ENCODE measurements around the gene ARHGAP32.

Gene ARHGAP32

DNA sequence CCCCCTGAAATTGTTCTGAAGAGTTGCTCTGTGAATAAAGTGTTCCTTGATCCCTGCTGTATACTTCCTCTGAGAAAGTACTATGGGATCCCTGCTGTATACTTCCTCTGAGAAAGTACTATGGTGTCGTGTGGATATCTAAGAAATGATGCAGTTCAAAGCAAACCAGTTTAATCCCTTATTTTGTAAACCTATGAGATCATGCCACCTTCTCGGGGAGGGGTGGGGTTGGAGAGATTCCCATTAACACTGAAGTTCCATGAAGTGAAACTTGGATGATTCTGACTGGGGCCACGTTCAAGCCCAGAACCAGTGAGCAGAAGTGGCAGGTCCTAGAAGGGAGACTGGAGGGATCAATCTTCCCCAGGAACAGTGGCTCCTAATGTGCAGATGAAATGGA lies 236.5 kb downstream of the ARHGAP32 start:
- no peaks in the 10 kb centered on the region for H3K79me1 ChIP-seq (ENCODE audit: low read length)
- no peak overlapping the region for H4K91ac ChIP-seq (ENCODE audit: low read depth, low read length)
- DNase-seq: no peak
- H3K79me2 ChIP-seq (ENCODE audit: control insufficient read depth, insufficient read depth, low read length, poor library complexity): no peaks in the 10 kb centered on the region
- no CpG with 5 or more reads among the region's 3 CpGs for WGBS (ENCODE audit: extremely low coverage, insufficient coverage, insufficient read length)
- no peak overlapping the region for H2AK5ac ChIP-seq (ENCODE audit: low read length)
- no peak overlapping the region for H3K18ac ChIP-seq (ENCODE audit: low read length)
- H2BK5ac ChIP-seq (ENCODE audit: low read depth, low read length, poor library complexity): no peak overlapping the region
- no peak overlapping the region for H3K9ac ChIP-seq (ENCODE audit: low read length)
- H3K4me2 ChIP-seq (ENCODE audit: low read length): no peak overlapping the region
- H3K27me3 ChIP-seq (ENCODE audit: insufficient read depth, low read length): no peaks in the 10 kb centered on the region
- H4K8ac ChIP-seq (ENCODE audit: low read depth, low read length): no peak overlapping the region
- H3K9me3 ChIP-seq (ENCODE audit: insufficient read depth, low read depth, low read length): peaks cover 3% of the 10 kb centered on the region
- H3K4ac ChIP-seq (ENCODE audit: low read depth, low read length): no peak overlapping the region
- no peak overlapping the region for H3K14ac ChIP-seq (ENCODE audit: low read length)
- no peak overlapping the region for H4K12ac ChIP-seq (ENCODE audit: low read depth, low read length)
- no peak overlapping the region for H3K27ac ChIP-seq (ENCODE audit: low read depth, low read length)
- no peak overlapping the region for H2BK120ac ChIP-seq (ENCODE audit: insufficient read depth, low read length, poor library complexity)
- H2AFZ ChIP-seq (ENCODE audit: insufficient read depth, low read length, poor library complexity): no peak overlapping the region
- no peak overlapping the region for H3K23ac ChIP-seq (ENCODE audit: low read length)
- H3K4me3 ChIP-seq (ENCODE audit: low read depth, low read length): no peak overlapping the region
- no peaks in the 10 kb centered on the region for H3K4me1 ChIP-seq (ENCODE audit: control insufficient read depth in 1 of 2, insufficient read depth in 2 of 2, low read length in 2 of 2)
- H3K36me3 ChIP-seq (ENCODE audit: control insufficient read depth in 1 of 2, insufficient read depth in 2 of 2, low read length in 2 of 2): no peaks in the 10 kb centered on the region
- H2BK12ac ChIP-seq (ENCODE audit: low read length): no peak overlapping the region

DNA sequence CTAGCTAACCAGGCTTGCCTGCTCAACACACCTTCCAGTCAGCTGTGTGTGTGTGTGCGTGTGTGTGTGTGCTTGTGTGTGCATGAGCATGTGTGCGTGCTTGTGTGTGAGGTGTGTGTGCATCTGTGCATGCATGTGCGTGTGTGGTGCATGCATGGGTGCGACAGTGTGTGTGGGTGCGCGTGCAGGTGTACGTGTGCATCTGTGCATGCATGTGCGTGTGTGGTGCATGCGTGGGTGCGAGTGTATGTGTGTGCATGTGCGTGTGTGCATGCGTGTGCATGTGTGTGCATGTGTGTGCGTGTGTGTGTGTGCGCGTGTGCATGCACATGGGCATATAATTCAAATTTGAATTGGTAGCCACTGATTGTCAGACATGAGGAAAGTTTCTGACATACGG lies 239.0 kb downstream of the ARHGAP32 start:
- Histone ChIP-seq H4K8ac (ENCODE audit: low read depth, low read length) (no peak overlapping the region), H3K18ac (ENCODE audit: low read length) (no peak overlapping the region), H3K23ac (ENCODE audit: low read length) (peak overlapping the region; percentile 45), H3K79me2 (ENCODE audit: control insufficient read depth, insufficient read depth, low read length, poor library complexity) (no peaks in the 10 kb centered on the region), H2BK12ac (ENCODE audit: low read length) (no peak overlapping the region), H3K36me3 (ENCODE audit: control insufficient read depth in 1 of 2, insufficient read depth in 2 of 2, low read length in 2 of 2) (no peaks in the 10 kb centered on the region), H4K12ac (ENCODE audit: low read depth, low read length) (no peak overlapping the region), H3K4me3 (ENCODE audit: low read depth, low read length) (peak overlapping the region; percentile 45), H3K4me1 (ENCODE audit: control insufficient read depth in 1 of 2, insufficient read depth in 2 of 2, low read length in 2 of 2) (no peaks in the 10 kb centered on the region), H2AK5ac (ENCODE audit: low read length) (no peak overlapping the region), H3K79me1 (ENCODE audit: low read length) (no peaks in the 10 kb centered on the region), H2BK5ac (ENCODE audit: low read depth, low read length, poor library complexity) (no peak overlapping the region), H3K4ac (ENCODE audit: low read depth, low read length) (no peak overlapping the region), H3K27me3 (ENCODE audit: insufficient read depth, low read length) (no peaks in the 10 kb centered on the region), H3K9me3 (ENCODE audit: insufficient read depth, low read depth, low read length) (peaks cover 3% of the 10 kb centered on the region), H3K14ac (ENCODE audit: low read length) (no peak overlapping the region), H3K9ac (ENCODE audit: low read length) (no peak overlapping the region), H2AFZ (ENCODE audit: insufficient read depth, low read length, poor library complexity) (no peak overlapping the region), H2BK120ac (ENCODE audit: insufficient read depth, low read length, poor library complexity) (no peak overlapping the region), H3K4me2 (ENCODE audit: low read length) (no peak overlapping the region), H3K27ac (ENCODE audit: low read depth, low read length) (no peak overlapping the region), H4K91ac (ENCODE audit: low read depth, low read length) (no peak overlapping the region)
- WGBS (ENCODE audit: extremely low coverage, insufficient coverage, insufficient read length): no CpG with 5 or more reads among the region's 16 CpGs
- DNase-seq: no peak

DNA sequence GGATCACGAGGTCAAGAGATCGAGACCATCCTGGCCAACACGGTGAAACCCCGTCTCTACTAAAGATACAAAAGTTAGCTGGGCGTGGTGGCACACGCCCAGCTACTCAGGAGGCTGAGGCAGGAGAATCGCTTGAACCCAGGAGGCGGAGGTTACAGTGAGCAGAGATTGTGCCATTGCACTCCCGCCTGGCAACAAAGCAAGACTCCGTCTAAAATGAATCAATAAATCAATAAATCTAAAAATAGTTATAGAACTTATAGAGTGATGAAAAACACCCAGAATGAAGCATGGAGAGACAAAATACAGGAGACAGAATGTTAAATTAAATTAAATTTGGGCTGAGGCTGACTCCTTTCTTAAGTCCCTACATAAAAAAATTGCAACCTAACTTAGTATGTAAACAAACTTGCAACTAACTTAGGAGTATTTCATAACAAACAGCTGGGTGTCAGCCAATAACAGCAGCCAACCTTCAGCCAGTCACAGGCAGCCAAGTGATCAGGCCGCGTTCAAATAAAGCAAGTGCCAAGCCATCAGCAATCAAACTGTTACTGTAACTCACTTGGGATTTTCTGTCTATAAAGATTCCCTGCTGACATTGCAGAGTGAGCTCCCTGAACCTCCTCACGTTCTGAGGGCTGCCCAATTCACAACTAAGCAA lies 242.2 kb downstream of the ARHGAP32 start:
- WGBS (ENCODE audit: extremely low coverage, insufficient coverage, insufficient read length): no CpG with 5 or more reads among the region's 13 CpGs
- Histone ChIP-seq H4K91ac (ENCODE audit: low read depth, low read length) (no peak overlapping the region), H3K4me3 (ENCODE audit: low read depth, low read length) (no peak overlapping the region), H2AK5ac (ENCODE audit: low read length) (no peak overlapping the region), H3K18ac (ENCODE audit: low read length) (no peak overlapping the region), H3K27me3 (ENCODE audit: insufficient read depth, low read length) (no peaks in the 10 kb centered on the region), H4K12ac (ENCODE audit: low read depth, low read length) (no peak overlapping the region), H3K9me3 (ENCODE audit: insufficient read depth, low read depth, low read length) (peaks cover 3% of the 10 kb centered on the region), H3K79me2 (ENCODE audit: control insufficient read depth, insufficient read depth, low read length, poor library complexity) (no peaks in the 10 kb centered on the region), H3K4me1 (ENCODE audit: control insufficient read depth in 1 of 2, insufficient read depth in 2 of 2, low read length in 2 of 2) (no peaks in the 10 kb centered on the region), H3K36me3 (ENCODE audit: control insufficient read depth in 1 of 2, insufficient read depth in 2 of 2, low read length in 2 of 2) (no peaks in the 10 kb centered on the region), H3K4ac (ENCODE audit: low read depth, low read length) (no peak overlapping the region), H3K4me2 (ENCODE audit: low read length) (no peak overlapping the region), H3K79me1 (ENCODE audit: low read length) (no peaks in the 10 kb centered on the region), H3K14ac (ENCODE audit: low read length) (no peak overlapping the region), H3K27ac (ENCODE audit: low read depth, low read length) (no peak overlapping the region), H2BK120ac (ENCODE audit: insufficient read depth, low read length, poor library complexity) (no peak overlapping the region), H2BK12ac (ENCODE audit: low read length) (no peak overlapping the region), H2AFZ (ENCODE audit: insufficient read depth, low read length, poor library complexity) (no peak overlapping the region), H4K8ac (ENCODE audit: low read depth, low read length) (no peak overlapping the region), H3K23ac (ENCODE audit: low read length) (no peak overlapping the region), H3K9ac (ENCODE audit: low read length) (no peak overlapping the region), H2BK5ac (ENCODE audit: low read depth, low read length, poor library complexity) (no peak overlapping the region)
- no peak for DNase-seq

DNA sequence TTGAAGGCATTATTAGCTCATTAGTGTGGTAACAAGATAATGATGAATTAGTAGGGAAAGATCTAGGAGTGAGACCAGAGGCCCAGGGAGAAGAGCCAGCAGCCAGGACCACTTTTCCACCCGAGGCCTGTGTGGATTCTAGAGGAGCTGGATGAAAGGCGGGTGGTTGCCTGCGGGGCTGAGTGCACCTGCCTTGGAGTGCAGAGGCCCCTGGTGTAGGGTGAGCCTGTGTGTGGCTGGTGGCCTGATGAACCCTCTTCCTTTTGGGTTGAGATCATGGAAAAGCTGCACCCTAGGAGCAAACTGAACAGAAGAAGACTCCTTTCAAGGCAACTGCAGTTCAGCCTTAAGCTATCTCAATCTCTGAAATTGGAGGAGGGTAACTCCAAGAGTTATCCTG lies 243.5 kb downstream of the ARHGAP32 start:
- H3K79me2 ChIP-seq (ENCODE audit: control insufficient read depth, insufficient read depth, low read length, poor library complexity): no peaks in the 10 kb centered on the region
- DNase-seq: no peak
- no peak overlapping the region for H3K9ac ChIP-seq (ENCODE audit: low read length)
- no CpG with 5 or more reads among the region's 3 CpGs for WGBS (ENCODE audit: extremely low coverage, insufficient coverage, insufficient read length)
- no peak overlapping the region for H3K4me3 ChIP-seq (ENCODE audit: low read depth, low read length)
- H3K9me3 ChIP-seq (ENCODE audit: insufficient read depth, low read depth, low read length): peaks cover 3% of the 10 kb centered on the region
- H2BK12ac ChIP-seq (ENCODE audit: low read length): no peak overlapping the region
- no peak overlapping the region for H4K12ac ChIP-seq (ENCODE audit: low read depth, low read length)
- no peak overlapping the region for H3K4ac ChIP-seq (ENCODE audit: low read depth, low read length)
- H3K27ac ChIP-seq (ENCODE audit: low read depth, low read length): no peak overlapping the region
- H3K27me3 ChIP-seq (ENCODE audit: insufficient read depth, low read length): no peaks in the 10 kb centered on the region
- no peak overlapping the region for H3K4me2 ChIP-seq (ENCODE audit: low read length)
- no peaks in the 10 kb centered on the region for H3K36me3 ChIP-seq (ENCODE audit: control insufficient read depth in 1 of 2, insufficient read depth in 2 of 2, low read length in 2 of 2)
- no peak overlapping the region for H2AFZ ChIP-seq (ENCODE audit: insufficient read depth, low read length, poor library complexity)
- no peak overlapping the region for H3K18ac ChIP-seq (ENCODE audit: low read length)
- no peak overlapping the region for H2BK120ac ChIP-seq (ENCODE audit: insufficient read depth, low read length, poor library complexity)
- H4K91ac ChIP-seq (ENCODE audit: low read depth, low read length): no peak overlapping the region
- H2AK5ac ChIP-seq (ENCODE audit: low read length): no peak overlapping the region
- H4K8ac ChIP-seq (ENCODE audit: low read depth, low read length): no peak overlapping the region
- H3K14ac ChIP-seq (ENCODE audit: low read length): no peak overlapping the region
- H3K79me1 ChIP-seq (ENCODE audit: low read length): no peaks in the 10 kb centered on the region
- no peaks in the 10 kb centered on the region for H3K4me1 ChIP-seq (ENCODE audit: control insufficient read depth in 1 of 2, insufficient read depth in 2 of 2, low read length in 2 of 2)
- no peak overlapping the region for H3K23ac ChIP-seq (ENCODE audit: low read length)
- no peak overlapping the region for H2BK5ac ChIP-seq (ENCODE audit: low read depth, low read length, poor library complexity)
